Cardiac muscle cell (in vitro differentiated cells and primary cell): ENCODE data around the gene GSE1. TPM values are rescaled to one million over a fixed set of nuclear protein-coding genes. Genes with fewer than 3 reads are reported as not detected.

Experiments used
- DNase-seq, 2 donors: peaks; one replicate each; pipeline versions ENCODE4 v3.0.0 to v3.0.0-alpha.2; 2010 to 2017; ENCODE audit warnings: low read depth in 1 of 2, low spot score in 1 of 2
- H3K27ac ChIP-seq: fragments of 200-600 bp; sonication (generic); 2 replicates; pipeline ENCODE4 v1.5.1; 2016
- H3K27me3 ChIP-seq: fragments of 200-600 bp; sonication (generic); 2 replicates; pipeline ENCODE4 v1.6.0; 2016; ENCODE audit warnings: control low read depth
- H3K36me3 ChIP-seq: fragments of 200-600 bp; sonication (generic); 2 replicates; pipeline ENCODE4 v1.5.1; 2016; ENCODE audit warnings: control low read depth
- H3K4me1 ChIP-seq: fragments of 200-600 bp; sonication (generic); 2 replicates; pipeline ENCODE4 v1.8.1; 2017; ENCODE audit warnings: low read depth, mild to moderate bottlenecking, mixed run types
- H3K4me3 ChIP-seq: fragments of 200-600 bp; sonication (generic); 2 replicates; pipeline ENCODE4 v1.5.1; 2016; ENCODE audit warnings: mild to moderate bottlenecking
- H3K9me3 ChIP-seq: fragments of 200-600 bp; sonication (generic); 2 replicates; pipeline ENCODE4 v1.5.1; 2017; ENCODE audit warnings: low read depth, mild to moderate bottlenecking, control low read depth
- polyA plus RNA-seq: library from polyadenylated mRNA; unstranded; fragments of >200 nt; fragmentation: Nextera tagmentation; extraction: Ambion mirVana; gene quantifications from 2 replicates; pipeline ENCODE4 v1.2.1, GENCODE V29; 2016
- total RNA-seq: library from RNA; depleted of rRNA; stranded (reverse); fragments of >200 nt; gene quantifications from 2 replicates; pipeline ENCODE4 v1.2.3, GENCODE V29; 2016
- TF ChIP-seq, protein P1 (sequence below): IDR thresholded peaks from 2 replicates; pipeline ENCODE4 v1.5.1; 2012; ENCODE audit warnings: low read depth, mild to moderate bottlenecking, low read length

The GSE1 gene
- total and polyA plus RNA-seq, 2 experiments from 2014 or later: 48.8 to 174 TPM

DNA sequence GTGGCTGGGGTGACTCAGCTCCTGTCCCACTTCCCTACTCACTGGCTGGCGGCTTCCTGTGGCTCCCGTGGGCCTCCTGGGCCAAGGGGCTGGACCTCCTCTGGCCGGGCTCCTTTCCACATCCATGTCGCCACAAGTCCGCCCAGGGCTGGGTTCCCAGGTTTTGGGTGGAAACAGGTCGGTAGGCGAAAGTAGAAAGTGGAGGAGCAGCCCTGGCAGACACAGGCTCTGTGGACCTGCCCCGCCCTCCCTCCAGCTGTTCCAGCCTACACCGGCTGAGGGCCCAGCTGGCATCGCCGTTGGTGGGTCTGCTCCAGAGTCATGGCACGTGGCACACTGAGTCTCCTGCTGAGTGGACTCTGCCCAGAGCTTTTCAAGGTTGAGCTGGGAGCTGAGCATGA is 28.7 kb downstream of the GSE1 start:
- Histone ChIP-seq H3K4me1 (no peaks in the 10 kb centered on the region), H3K9me3 (no peaks in the 10 kb centered on the region), H3K36me3 (no peaks in the 10 kb centered on the region), H3K4me3 (no peak overlapping the region), H3K27me3 (no peaks in the 10 kb centered on the region), H3K27ac (no peak overlapping the region)
- DNase-seq: peak in 1 of 2 donors; percentile 11
- TF ChIP-seq, protein P1, sequence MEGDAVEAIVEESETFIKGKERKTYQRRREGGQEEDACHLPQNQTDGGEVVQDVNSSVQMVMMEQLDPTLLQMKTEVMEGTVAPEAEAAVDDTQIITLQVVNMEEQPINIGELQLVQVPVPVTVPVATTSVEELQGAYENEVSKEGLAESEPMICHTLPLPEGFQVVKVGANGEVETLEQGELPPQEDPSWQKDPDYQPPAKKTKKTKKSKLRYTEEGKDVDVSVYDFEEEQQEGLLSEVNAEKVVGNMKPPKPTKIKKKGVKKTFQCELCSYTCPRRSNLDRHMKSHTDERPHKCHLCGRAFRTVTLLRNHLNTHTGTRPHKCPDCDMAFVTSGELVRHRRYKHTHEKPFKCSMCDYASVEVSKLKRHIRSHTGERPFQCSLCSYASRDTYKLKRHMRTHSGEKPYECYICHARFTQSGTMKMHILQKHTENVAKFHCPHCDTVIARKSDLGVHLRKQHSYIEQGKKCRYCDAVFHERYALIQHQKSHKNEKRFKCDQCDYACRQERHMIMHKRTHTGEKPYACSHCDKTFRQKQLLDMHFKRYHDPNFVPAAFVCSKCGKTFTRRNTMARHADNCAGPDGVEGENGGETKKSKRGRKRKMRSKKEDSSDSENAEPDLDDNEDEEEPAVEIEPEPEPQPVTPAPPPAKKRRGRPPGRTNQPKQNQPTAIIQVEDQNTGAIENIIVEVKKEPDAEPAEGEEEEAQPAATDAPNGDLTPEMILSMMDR: no peak

DNA sequence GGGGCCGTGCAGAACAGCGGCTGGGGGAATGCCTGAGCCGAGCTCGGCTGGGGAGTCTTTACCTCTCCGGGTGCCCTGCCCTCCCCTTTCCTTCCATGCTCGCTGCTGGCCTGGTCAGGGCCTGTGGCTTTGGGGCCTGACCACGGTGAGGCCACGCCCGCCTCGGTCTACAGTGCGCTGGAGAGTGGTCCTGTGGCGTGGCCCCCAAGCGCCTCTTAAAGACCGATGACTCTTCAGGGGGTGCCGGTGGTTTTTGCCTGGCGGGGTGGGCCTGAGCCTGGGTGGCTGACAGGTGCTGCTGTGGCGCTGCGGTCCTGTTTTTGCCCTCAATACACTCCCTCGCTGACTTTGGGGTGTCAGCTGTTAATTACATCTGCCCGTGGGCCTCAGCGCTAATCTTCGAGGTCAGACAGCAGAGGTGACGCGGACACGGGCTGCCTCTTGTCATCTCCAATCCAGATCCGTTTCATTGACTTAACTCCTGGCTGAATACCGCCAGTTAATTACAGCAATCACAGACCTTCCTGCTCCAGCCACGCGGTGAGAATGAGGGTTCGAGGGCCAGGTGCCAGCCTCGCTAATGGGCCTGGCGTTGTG is 29.7 kb downstream of the GSE1 start:
- DNase-seq: no peak
- TF ChIP-seq, protein P1: no peak
- Histone ChIP-seq H3K27ac (no peak overlapping the region), H3K36me3 (no peaks in the 10 kb centered on the region), H3K9me3 (no peaks in the 10 kb centered on the region), H3K27me3 (no peaks in the 10 kb centered on the region), H3K4me3 (no peak overlapping the region), H3K4me1 (no peaks in the 10 kb centered on the region)

DNA sequence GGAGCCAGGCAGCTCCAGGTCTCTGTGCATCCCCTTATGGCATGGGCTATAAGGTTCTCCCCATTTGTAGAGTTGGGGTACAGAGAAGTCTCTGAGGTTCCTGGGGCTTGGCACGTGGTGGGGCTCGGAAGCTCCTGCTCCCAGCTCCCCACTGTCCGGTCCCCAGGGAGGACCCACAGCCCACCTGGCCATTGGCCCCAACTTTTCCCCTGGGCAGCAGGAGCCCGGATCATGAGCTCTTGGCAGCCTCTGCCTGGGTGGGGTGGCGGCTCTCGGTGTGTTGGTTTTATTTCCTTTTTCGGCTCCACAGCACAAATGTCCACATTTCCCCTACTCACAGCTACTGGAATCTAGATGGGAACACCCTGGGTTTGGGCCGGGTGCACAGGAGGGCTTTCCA is 30.5 kb downstream of the GSE1 start:
- no peak overlapping the region for H3K27ac ChIP-seq
- TF ChIP-seq, protein P1: no peak

DNA sequence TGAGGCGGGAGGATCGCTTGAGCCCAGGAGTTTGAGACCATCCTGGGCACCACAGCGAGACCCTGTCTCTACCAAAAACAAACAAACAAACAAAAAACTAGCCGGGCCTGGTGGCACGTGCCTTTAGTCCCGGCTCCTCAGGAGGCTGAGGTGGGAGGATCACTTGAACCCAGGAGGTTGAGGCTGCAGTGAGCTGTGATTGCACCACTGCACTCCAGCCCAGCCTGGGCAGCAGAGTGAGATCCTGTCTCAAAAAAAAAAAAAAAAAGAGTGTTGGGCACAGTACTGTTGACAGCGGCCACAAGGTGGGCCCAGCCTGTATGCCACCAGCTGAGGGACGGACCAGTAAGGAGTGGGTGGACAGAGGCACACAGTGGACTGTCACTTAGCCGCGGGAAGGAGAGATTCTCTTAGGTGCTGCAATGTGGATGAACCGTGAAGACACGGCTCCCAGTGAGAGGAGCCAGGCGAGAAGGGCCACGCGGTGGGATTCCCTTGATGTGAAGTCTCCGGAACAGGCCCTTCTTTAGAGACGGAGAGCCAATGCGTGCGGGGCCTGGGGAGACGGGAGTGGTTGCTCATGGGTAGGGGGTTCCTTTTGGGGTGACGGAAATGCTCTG is 31.1 kb downstream of the GSE1 start:
- H3K4me3 ChIP-seq: no peak overlapping the region
- H3K27me3 ChIP-seq: no peaks in the 10 kb centered on the region
- DNase-seq: no peak
- TF ChIP-seq, protein P1: no peak
- no peaks in the 10 kb centered on the region for H3K4me1 ChIP-seq
- H3K36me3 ChIP-seq: peaks cover 2% of the 10 kb centered on the region
- H3K27ac ChIP-seq: no peak overlapping the region
- H3K9me3 ChIP-seq: no peaks in the 10 kb centered on the region

More for the DNA sequence above, 30.5 kb downstream of the GSE1 start:
- no peaks in the 10 kb centered on the region for H3K4me1 ChIP-seq
- no peaks in the 10 kb centered on the region for H3K36me3 ChIP-seq
- DNase-seq: no peak
- no peaks in the 10 kb centered on the region for H3K9me3 ChIP-seq
- no peaks in the 10 kb centered on the region for H3K27me3 ChIP-seq
- H3K4me3 ChIP-seq: no peak overlapping the region

DNA sequence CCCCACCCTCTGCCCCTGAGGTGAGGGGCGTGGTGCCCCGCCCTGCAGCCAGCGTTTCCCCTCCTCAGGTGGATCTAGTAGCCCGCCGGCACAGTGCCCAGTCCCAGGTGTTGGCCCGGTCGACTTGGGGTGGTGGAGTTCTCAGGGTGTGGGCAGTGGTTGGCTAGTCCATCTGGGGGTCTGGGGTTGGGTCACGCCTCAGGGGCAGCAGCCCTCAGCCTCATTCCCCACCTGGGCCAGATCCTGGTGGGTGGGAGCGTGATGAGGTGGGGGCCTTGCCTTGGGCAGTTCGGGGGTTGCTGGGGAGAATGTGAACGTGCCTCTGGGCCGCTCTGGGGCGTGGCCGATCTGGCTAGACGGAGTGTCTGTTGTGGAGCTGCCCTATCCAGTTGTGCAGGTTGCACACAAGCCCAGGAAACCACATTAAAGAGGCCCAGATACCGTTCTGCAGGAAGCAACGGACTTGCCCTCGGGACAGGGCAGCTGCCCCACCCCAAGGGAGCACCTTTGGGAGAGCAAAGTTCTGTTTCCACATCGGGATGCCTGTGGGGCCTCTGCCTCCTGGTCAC is 32.0 kb downstream of the GSE1 start:
- Histone ChIP-seq H3K4me1 (no peaks in the 10 kb centered on the region), H3K27me3 (no peaks in the 10 kb centered on the region)
- TF ChIP-seq, protein P1: no peak

More for the DNA sequence above, 32.0 kb downstream of the GSE1 start:
- H3K36me3 ChIP-seq: peaks cover 3% of the 10 kb centered on the region
- H3K4me3 ChIP-seq: no peak overlapping the region
- H3K9me3 ChIP-seq: no peaks in the 10 kb centered on the region
- no peak for DNase-seq
- no peak overlapping the region for H3K27ac ChIP-seq
